ENCODE measurements around the gene MRPS22.
A peak's percentile ranks its signal among the peaks of the same experiment; 100 is the strongest.

The MRPS22 gene

GRCh38 chr3:139343895-139344856 is at the start of gene MRPS22:
Gene MRPS22 (plus strand): TSS chr3:139344020. CDS start chr3:139344027, 7 bp downstream.
- H3K27ac ChIP-seq = peak within 1 kb of the TSS; percentile 57 to 96 (median 92)
- peak within 1 kb of the TSS; percentile 66 to 92 (median 82) for H3K4me3 ChIP-seq

DNA sequence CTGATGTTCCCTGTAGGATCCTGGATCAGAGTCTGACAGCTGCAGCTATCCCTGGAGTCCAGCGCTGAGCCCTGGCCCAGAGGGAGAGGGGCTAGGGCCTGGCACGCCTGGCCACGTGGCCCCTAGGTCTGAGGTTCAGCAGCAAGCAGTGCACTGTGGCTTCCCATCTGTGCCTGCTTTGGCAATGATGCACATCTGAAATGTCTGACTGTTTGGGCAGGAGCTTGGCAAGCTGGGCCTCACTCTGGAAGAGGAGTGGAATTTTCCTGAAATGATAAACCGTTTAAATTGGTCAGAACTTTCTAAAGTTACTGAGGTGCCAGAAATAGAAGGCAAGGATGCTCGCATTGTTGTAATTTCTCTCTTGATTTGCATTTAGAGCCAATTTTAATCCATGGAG is 48.8 kb upstream of the MRPS22 start:
- Histone ChIP-seq H3K27ac (no peak overlapping the region), H3K4me3 (no peak overlapping the region)

GRCh38 chr3:139296141-139296718 is 47.6 kb upstream of the MRPS22 start:
- Histone ChIP-seq H3K4me3 (no peak overlapping the region), H3K27ac (no peak overlapping the region)

DNA sequence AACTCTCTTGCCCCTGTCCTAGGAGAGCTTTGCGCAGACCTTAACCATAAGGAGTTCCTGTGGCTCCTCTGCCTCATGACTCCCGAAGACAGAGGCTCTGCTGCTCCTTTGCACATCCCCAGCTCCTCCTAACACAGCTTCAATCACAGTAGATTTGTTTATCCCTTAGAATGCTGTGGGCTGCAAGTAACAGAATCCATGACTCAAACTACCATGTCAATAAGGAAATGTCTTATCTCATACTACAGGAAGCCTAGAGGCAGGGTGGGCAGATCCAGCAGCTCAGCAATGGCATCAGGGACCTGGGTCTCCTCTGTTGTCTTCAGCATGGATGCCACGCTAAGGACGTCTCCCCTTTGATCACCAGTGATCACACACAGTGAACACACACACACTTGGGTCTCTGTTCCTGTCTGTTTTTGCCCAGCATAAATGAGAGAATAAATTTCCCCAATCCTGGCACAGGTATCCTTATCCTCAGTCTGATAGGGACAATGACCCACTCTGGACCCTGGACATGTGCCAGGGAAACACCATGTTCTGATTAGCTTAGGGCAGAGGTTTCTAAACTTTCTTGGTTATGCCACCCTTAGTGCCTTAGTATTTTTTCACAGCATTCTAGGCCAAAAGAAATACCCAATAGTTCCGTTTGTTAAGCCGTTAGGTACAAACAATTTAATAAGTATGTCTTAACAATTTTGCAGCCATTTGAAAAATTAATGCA is 46.1 kb upstream of the MRPS22 start:
- Histone ChIP-seq H3K4me3 (no peak overlapping the region), H3K27ac (no peak overlapping the region)

DNA sequence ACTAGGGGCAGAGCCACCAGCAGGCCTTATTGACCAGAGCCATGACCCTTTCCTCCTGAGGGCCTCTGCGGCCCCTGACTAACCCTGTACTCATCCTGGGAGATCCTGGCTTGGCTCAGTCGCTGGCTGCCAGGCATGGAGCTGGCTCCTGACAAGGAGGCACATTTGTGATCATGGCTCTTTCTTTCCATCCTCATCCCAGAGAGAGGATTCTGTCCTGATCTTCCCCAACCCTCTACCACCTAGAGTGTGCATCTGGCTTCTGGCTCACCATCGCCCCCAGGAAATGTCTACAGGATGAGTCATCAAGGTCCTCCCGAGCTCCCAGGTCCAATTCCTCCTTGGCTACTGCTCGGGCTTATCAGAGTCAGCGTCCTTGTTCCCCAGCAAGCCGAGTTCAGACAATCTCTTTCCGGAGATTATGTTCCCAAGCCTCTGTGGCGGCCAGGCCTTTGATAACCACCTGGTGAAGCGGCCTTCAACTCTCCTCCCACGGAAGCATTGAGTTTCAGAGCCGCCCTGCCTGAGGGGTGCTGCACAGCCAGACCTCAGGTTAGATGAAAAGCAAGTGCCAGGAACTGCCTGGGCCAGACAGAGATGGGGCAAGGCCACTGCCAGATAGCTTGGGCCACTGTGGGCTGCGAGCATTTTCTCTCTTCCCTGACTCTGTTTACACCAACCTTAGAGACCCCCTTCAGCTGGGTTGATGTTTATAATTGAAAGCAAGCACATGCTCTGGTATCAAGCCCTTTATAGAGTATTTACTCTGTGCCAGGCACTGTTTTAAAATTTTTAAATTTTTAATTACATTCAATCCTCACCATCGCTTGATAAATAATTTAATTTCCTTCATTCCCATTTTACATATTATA is 44.3 kb upstream of the MRPS22 start:
- H3K27ac ChIP-seq = peak overlapping the region in 1 of 21 experiments; percentile 33
- H3K4me3 ChIP-seq = no peak overlapping the region

- H3K27ac ChIP-seq = no peak overlapping the region
Observed at GRCh38 chr3:139300416-139300815, 43.4 kb upstream of the MRPS22 start.

GRCh38 chr3:139301183-139301582 is 42.6 kb upstream of the MRPS22 start:
- no peak overlapping the region for H3K4me3 ChIP-seq
- peak overlapping the region in 8 of 21 experiments; percentile 26 to 85 (median 55) for H3K27ac ChIP-seq

More at GRCh38 chr3:139300416-139300815, 43.4 kb upstream of the MRPS22 start:
- no peak overlapping the region for H3K4me3 ChIP-seq

- Histone ChIP-seq H3K4me3 (no peak overlapping the region), H3K27ac (peak overlapping the region in 8 of 21 experiments; percentile 26 to 85 (median 55))
Observed at GRCh38 chr3:139301654-139302053, 42.2 kb upstream of the MRPS22 start.

- H3K27ac ChIP-seq = peak overlapping the region in 10 of 21 experiments; percentile 26 to 87 (median 64)
- no peak overlapping the region for H3K4me3 ChIP-seq
Observed at GRCh38 chr3:139302084-139302800, 41.6 kb upstream of the MRPS22 start.

GRCh38 chr3:139302801-139303113 is 41.1 kb upstream of the MRPS22 start:
- Histone ChIP-seq H3K27ac (peak overlapping the region in 9 of 21 experiments; percentile 17 to 87 (median 52)), H3K4me3 (no peak overlapping the region)

- H3K27ac ChIP-seq = peak overlapping the region in 6 of 21 experiments; percentile 49 to 87 (median 66)
- no peak overlapping the region for H3K4me3 ChIP-seq
Observed at GRCh38 chr3:139303216-139303615, 40.6 kb upstream of the MRPS22 start.

- H3K27ac ChIP-seq = no peak overlapping the region
- H3K4me3 ChIP-seq = no peak overlapping the region
Observed at GRCh38 chr3:139304383-139304782, 39.4 kb upstream of the MRPS22 start.

GRCh38 chr3:139306078-139306477 is 37.7 kb upstream of the MRPS22 start:
- H3K4me3 ChIP-seq = no peak overlapping the region
- H3K27ac ChIP-seq = peak overlapping the region in 5 of 21 experiments; percentile 2 to 83 (median 38)

DNA sequence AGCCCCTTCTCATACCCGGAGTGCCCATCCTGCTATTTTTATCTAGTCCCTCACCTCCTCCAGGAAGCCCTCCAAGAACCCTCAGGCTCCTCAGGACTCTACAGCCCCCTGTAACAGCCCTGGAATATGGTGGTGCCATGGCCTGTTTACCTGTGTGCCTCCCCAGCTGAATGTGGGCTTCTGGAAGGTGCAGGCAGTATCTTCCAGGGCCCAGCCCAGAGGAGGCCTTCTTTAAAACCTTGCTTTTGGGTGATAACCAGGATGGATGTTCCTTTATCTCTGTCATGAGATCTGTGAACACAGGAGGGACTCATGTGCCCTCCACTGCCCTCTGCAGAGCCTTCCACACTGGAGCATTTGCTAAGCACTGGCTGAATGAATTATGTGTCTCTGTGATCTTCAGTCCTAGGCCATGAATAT is 36.7 kb upstream of the MRPS22 start:
- peak overlapping the region in 6 of 21 experiments; percentile 38 to 83 (median 70) for H3K27ac ChIP-seq
- no peak overlapping the region for H3K4me3 ChIP-seq

DNA sequence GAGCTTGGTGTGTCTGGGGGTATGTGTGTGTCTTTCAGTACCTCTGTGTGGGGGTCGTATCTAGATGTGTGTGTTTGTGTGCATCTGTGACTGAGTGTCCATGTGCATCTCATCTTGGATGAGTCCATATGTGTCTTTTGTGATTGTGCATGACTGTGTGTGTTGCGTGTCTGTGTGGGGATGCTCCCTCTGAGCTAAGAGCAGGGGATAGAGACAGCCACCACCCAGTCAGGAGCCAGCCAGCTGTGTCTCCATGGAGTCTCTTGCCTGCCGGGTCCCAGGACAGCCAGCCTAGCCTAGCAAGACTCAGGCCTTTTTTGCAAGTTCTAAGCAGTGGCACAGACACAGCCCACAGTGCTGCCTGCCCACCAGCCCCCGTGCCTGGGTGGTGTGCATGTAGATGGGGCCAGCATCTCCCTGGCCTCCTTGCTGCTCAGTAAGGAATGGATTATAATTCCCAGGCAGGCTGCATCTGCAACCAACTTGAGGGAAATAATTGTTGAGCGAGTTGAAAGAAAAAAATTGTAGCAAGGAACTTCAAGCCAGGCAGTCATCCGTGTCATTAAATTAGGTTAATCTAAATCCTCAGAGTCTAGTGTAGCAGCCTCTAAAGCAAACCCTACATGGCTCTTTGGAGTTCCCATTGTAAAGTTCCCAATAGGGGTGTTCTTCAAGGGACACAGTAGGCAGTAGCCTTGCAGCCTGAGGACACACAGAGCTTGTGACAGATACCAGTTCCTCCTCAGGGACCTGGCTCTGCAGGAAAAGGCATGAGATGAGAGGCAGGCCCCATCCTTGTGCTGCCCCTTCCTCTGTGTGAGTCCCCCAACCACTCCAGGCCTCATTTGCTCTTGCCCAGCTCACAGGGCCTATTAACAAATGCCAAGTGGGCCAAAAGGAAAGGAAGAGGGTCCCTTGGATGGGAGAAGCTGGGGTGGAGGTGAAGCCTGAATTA is 35.9 kb upstream of the MRPS22 start:
- peak overlapping the region in 9 of 21 experiments; percentile 21 to 83 (median 62) for H3K27ac ChIP-seq
- H3K4me3 ChIP-seq = no peak overlapping the region

GRCh38 chr3:139308560-139308959 is 35.3 kb upstream of the MRPS22 start:
- H3K4me3 ChIP-seq = no peak overlapping the region
- H3K27ac ChIP-seq = peak overlapping the region in 11 of 21 experiments; percentile 21 to 83 (median 54)

DNA sequence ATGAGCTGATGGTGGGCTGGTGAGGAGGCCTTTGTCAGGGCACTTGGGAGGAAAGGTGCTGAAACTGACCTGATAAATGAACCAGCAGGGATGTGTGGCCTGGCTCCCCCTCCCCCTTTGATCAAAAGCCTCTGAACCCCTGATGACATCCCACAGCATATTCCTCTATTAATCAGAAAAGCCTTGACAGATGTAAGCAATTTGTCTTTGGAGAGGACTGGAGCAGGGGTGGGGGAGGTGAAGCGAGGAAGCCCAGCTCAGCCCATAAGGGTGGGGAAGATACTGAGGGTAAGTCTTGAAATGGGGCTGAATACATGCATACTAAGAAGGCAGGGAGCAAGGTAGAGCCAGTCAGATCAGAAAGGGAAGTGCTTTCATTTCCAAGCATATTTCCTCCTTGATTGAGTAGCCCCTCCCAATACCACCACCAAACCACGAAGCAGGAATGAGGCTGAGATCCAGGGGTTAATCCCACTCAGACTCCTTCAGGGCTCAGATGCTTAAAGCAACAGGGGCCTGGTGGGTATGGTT is 34.7 kb upstream of the MRPS22 start:
- Histone ChIP-seq H3K4me3 (no peak overlapping the region), H3K27ac (peak overlapping the region in 11 of 21 experiments; percentile 22 to 83 (median 56))

Data from skin epidermis (tissue), 12 donors.